ENCODE measurements around the gene IER3. TPM values are rescaled to one million over a fixed set of nuclear protein-coding genes. Genes with fewer than 3 reads are reported as not detected.

Gene IER3
- total and polyA plus RNA-seq, 2 of the 8 experiments (the other 6 are each of a cell fraction or from before 2014, with no cell fraction given): 11.9 to 26.5 TPM

- WGBS, 2 experiments (ENCODE audit: extremely low coverage in 1 of 2, insufficient coverage in 1 of 2, insufficient read length in 1 of 2, insufficient replicate concordance in 2 of 2, low coverage in 1 of 2, low lambda C conversion rate in 2 of 2, missing lambda C conversion rate in 1 of 2): 61% methylated on average over 4 of the region's 4 CpGs; no CpG with 5 or more reads in 1 of the 2 experiments
- H3K9me3 ChIP-seq (ENCODE audit: insufficient read depth in 2 of 2, low read depth in 1 of 2, low read length in 1 of 2): no peaks in the 10 kb centered on the region
- no peaks in the 10 kb centered on the region for H4K20me1 ChIP-seq (replicated peaks in 1 of 2; ENCODE audit: control insufficient read depth in 1 of 2, insufficient read depth in 2 of 2, low read length in 2 of 2)
- no peak overlapping the region for H2AFZ ChIP-seq (ENCODE audit: low read length)
- no peak overlapping the region for H2AK5ac ChIP-seq (ENCODE audit: low read depth, low read length)
- H3K14ac ChIP-seq (ENCODE audit: insufficient read length): no peak overlapping the region
- no peak overlapping the region for H2BK20ac ChIP-seq (ENCODE audit: low read length)
- ChIA-PET CTCF (ENCODE audit: partially characterized antibody) (interaction anchor here (0.8 to 1.4 kb wide), 9 partner anchors 9 to 280 kb away, joined by 3 to 6 read pairs (median 3); no protein-coding TSS in a partner anchor), POLR2A (ENCODE audit: partially characterized antibody) (interaction anchor here (1.7 to 1.8 kb wide), 2 partner anchors 10 to 94 kb away, joined by 3 to 6 read pairs; partner anchors contain the start of gene DDR1)
- H4K91ac ChIP-seq (replicated peaks; ENCODE audit: insufficient read length, low read length): no peak overlapping the region
- no peak overlapping the region for H2BK15ac ChIP-seq (ENCODE audit: low read length)
- no peak overlapping the region for H4K5ac ChIP-seq (ENCODE audit: insufficient read length, low read depth, low read length)
- H3K56ac ChIP-seq (replicated peaks; ENCODE audit: insufficient read length, low read depth, low read length): no peak overlapping the region
- H3K79me2 ChIP-seq (ENCODE audit: control insufficient read depth in 1 of 2, insufficient read depth in 2 of 2, low read length in 2 of 2): no peaks in the 10 kb centered on the region
- no peak overlapping the region for H2BK5ac ChIP-seq (ENCODE audit: low read depth, low read length)
- no peaks in the 10 kb centered on the region for H3K4me1 ChIP-seq (replicated peaks in 1 of 4; ENCODE audit: control insufficient read depth in 3 of 4, insufficient read depth in 4 of 4, low read length in 3 of 4)
- H3K27me3 ChIP-seq (replicated peaks in 1 of 4; ENCODE audit: control insufficient read depth in 3 of 4, extremely low read depth in 1 of 4, insufficient read depth in 3 of 4, low read length in 3 of 4): peaks cover 0 to 18% (median 13%) of the 10 kb centered on the region in 4 experiments; a peak in 6 of 7 replicates
- H3K23ac ChIP-seq (ENCODE audit: insufficient read length): no peak overlapping the region
- H3K27ac ChIP-seq (ENCODE audit: low read depth, low read length): no peak overlapping the region
- DNase-seq (ENCODE audit: low read depth in 1 of 2, low spot score in 2 of 2) (no peak), FAIRE-seq (no peak)
- H3K4me2 ChIP-seq (ENCODE audit: insufficient read depth in 1 of 2, low read depth in 2 of 2, low read length in 2 of 2): no peak overlapping the region
- no peak overlapping the region for H4K8ac ChIP-seq (ENCODE audit: extremely low read depth, insufficient read depth, low read length)
- H3K9ac ChIP-seq (replicated peaks in 1 of 4; ENCODE audit: extremely low read depth in 1 of 4, low read depth in 3 of 4, low read length in 3 of 4): no peak overlapping the region
- no peaks in the 10 kb centered on the region for H3K23me2 ChIP-seq (ENCODE audit: low read depth, low read length)
- no peak overlapping the region for H2BK12ac ChIP-seq (ENCODE audit: low read depth, low read length)
- no peak overlapping the region for H3K18ac ChIP-seq (ENCODE audit: extremely low read depth, low read length)
- no peaks in the 10 kb centered on the region for H3K79me1 ChIP-seq (ENCODE audit: low read depth, low read length)
- no peak overlapping the region for H3K4ac ChIP-seq (replicated peaks; ENCODE audit: insufficient read length, low read depth, low read length)
- H2BK120ac ChIP-seq (replicated peaks; ENCODE audit: low read depth, low read length): no peak overlapping the region
- no peaks in the 10 kb centered on the region for H3K36me3 ChIP-seq (ENCODE audit: control insufficient read depth in 2 of 4, insufficient read depth in 4 of 4, low read length in 3 of 4)
- no peak overlapping the region for H3K4me3 ChIP-seq (ENCODE audit: extremely low read depth in 1 of 4, insufficient read depth in 2 of 4, low read depth in 3 of 4, low read length in 4 of 4)
- TF ChIP-seq JUND (IDR thresholded peaks at IDR 0.05; ENCODE audit: low read length) (peak; percentile 17; the same call in 1 of the 2 replicates), MAFK (IDR thresholded peaks at IDR 0.05; ENCODE audit: low read depth, low read length) (no peak), HDAC6 (IDR thresholded peaks at IDR 0.05; ENCODE audit: low read depth, low read length) (no peak), EZH2 (IDR thresholded peaks at IDR 0.05; ENCODE audit: low read depth, low read length, severe bottlenecking) (no peak), EGR1 (IDR thresholded peaks at IDR 0.05; ENCODE audit: borderline replicate concordance, low read depth, low read length) (no peak), POLR2A (IDR thresholded peaks at IDR 0.05; ENCODE audit: control extremely low read depth in 1 of 2, low read depth in 2 of 2, low read length in 2 of 2) (no peak), CBX5 (IDR thresholded peaks at IDR 0.05; ENCODE audit: low read depth, low read length) (no peak), POLR2AphosphoS5 (IDR thresholded peaks at IDR 0.05; ENCODE audit: low read depth, low read length) (peak; percentile 95), GABPA (IDR thresholded peaks at IDR 0.05; ENCODE audit: borderline replicate concordance, insufficient read depth, low read length) (no peak), KDM1A (IDR thresholded peaks at IDR 0.05; ENCODE audit: borderline replicate concordance, low read length) (no peak)
- TF ChIP-seq, protein P1, sequence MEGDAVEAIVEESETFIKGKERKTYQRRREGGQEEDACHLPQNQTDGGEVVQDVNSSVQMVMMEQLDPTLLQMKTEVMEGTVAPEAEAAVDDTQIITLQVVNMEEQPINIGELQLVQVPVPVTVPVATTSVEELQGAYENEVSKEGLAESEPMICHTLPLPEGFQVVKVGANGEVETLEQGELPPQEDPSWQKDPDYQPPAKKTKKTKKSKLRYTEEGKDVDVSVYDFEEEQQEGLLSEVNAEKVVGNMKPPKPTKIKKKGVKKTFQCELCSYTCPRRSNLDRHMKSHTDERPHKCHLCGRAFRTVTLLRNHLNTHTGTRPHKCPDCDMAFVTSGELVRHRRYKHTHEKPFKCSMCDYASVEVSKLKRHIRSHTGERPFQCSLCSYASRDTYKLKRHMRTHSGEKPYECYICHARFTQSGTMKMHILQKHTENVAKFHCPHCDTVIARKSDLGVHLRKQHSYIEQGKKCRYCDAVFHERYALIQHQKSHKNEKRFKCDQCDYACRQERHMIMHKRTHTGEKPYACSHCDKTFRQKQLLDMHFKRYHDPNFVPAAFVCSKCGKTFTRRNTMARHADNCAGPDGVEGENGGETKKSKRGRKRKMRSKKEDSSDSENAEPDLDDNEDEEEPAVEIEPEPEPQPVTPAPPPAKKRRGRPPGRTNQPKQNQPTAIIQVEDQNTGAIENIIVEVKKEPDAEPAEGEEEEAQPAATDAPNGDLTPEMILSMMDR (IDR thresholded peaks at IDR 0.05; ENCODE audit: control extremely low read depth in 1 of 3, insufficient read depth in 1 of 3, low read depth in 1 of 3, low read length in 3 of 3): peak; percentile 6 to 39 (median 17); a peak in 3 of 4 replicates
Measured at GRCh38 chr6:30790724-30791383, 46.5 kb upstream of the IER3 start.
